ENCODE data around the gene MORF4L1. TPM values are rescaled to one million over a fixed set of nuclear protein-coding genes. Genes with fewer than 3 reads are reported as not detected.

The MORF4L1 gene
- total RNA-seq, 2 donors from 2014 or later, result 457 to 505 TPM

DNA sequence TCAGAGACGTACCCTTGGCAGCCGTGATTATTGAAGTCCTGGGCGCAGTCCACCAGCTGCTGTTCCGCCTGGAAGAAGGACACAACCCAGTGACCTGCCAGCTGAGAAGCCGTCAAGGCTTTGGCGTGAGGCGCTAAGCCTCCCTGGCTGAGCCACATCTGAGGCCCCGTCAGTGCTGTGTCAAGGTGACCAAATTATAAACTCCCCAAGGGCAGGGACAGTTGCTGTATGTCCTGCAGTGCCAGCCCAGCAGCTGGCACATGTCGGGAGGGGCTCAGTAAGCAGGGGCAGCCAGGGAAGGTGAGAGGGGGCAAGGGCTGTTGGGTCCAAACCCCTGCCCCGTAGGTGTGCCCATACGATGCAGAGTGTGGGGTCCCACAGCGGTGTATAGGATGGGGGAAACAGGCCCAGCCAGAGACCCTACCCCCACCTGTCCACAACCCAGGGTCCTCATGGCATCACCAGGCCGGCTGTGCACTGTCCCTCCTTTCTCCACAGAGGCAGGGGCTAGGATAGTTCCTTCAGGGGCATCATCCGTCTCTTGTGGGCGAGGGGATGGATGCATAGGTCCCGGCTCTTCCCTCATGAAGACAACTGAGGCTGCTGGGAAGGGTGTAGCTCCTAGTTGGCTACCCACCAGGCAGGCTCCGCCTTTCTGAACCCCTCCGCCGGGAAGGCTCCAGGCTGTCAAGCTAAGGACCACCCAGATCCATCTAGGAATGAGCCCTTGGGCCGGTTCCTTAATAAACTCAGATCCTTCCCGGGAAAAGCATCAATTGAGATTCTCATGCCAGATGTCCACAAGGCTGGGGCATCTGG, 59.0 kb downstream of the MORF4L1 start:
- Mint-ChIP-seq H3K4me1 (no peaks in the 10 kb centered on the region), H3K27ac (no peak overlapping the region), H3K27me3 (ENCODE audit: insufficient read depth) (no peaks in the 10 kb centered on the region), H3K9me3 (no peaks in the 10 kb centered on the region), H3K4me3 (no peak overlapping the region), H3K36me3 (ENCODE audit: low read depth) (peaks cover 24% of the 10 kb centered on the region)
- 91% methylated on average over 16 to 21 of the region's 21 CpGs for WGBS, 2 experiments (ENCODE audit: insufficient coverage in 1 of 2, insufficient read length in 1 of 2)
- H3K27ac ChIP-seq (ENCODE audit: low read depth, low read length), result no peak overlapping the region
- H3K4me1 ChIP-seq (ENCODE audit: control insufficient read depth, insufficient read depth, low read length), result no peaks in the 10 kb centered on the region
- peak; percentile 37 for DNase-seq
- H3K4me3 ChIP-seq (ENCODE audit: low read length), result no peak overlapping the region
- peaks cover 18% of the 10 kb centered on the region for H3K36me3 ChIP-seq (ENCODE audit: control insufficient read depth, insufficient read depth, low read length)
- no peaks in the 10 kb centered on the region for H3K9me3 ChIP-seq (ENCODE audit: control insufficient read depth, low read length)
- TF ChIP-seq, protein P1, sequence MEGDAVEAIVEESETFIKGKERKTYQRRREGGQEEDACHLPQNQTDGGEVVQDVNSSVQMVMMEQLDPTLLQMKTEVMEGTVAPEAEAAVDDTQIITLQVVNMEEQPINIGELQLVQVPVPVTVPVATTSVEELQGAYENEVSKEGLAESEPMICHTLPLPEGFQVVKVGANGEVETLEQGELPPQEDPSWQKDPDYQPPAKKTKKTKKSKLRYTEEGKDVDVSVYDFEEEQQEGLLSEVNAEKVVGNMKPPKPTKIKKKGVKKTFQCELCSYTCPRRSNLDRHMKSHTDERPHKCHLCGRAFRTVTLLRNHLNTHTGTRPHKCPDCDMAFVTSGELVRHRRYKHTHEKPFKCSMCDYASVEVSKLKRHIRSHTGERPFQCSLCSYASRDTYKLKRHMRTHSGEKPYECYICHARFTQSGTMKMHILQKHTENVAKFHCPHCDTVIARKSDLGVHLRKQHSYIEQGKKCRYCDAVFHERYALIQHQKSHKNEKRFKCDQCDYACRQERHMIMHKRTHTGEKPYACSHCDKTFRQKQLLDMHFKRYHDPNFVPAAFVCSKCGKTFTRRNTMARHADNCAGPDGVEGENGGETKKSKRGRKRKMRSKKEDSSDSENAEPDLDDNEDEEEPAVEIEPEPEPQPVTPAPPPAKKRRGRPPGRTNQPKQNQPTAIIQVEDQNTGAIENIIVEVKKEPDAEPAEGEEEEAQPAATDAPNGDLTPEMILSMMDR (conservative IDR thresholded peaks at IDR 0.05), result no peak
- H3K9ac ChIP-seq (ENCODE audit: extremely low read depth, low read length, poor library complexity, severe bottlenecking), result no peak overlapping the region
- no peaks in the 10 kb centered on the region for H3K27me3 ChIP-seq (ENCODE audit: control insufficient read depth, insufficient read depth, low read length, poor library complexity, severe bottlenecking)

DNA sequence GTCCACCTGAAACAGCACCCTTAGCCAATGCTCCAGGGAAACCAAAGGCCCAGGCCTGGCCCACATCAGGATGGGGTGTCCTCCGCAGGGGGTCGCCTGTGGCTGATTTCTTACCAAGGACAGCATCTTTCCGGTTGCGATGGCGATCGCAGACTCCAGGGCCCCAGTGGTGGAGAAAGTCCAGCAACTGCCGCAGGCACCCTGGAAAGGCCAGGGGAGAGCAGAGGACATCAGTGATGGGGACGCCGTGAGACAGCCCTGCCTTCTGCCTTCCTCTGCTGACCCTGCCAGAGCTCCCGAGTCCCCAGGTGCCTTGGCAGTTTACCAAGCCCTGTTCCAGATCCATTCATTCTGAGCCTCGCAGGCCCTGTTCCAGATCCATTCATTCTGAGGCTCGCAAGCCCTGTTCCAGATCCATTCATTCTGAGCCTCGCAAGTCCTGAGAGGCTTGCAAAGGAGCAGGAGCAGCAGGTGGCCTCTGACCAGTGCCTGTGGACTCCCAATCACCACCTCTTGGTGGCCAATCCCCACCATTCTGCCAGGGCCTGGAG, 59.6 kb downstream of the MORF4L1 start:
- H3K27ac ChIP-seq (ENCODE audit: low read depth, low read length), result no peak overlapping the region
- H3K4me3 ChIP-seq (ENCODE audit: low read length), result no peak overlapping the region
- H3K9ac ChIP-seq (ENCODE audit: extremely low read depth, low read length, poor library complexity, severe bottlenecking), result no peak overlapping the region
- Mint-ChIP-seq H3K9me3 (no peaks in the 10 kb centered on the region), H3K27me3 (ENCODE audit: insufficient read depth) (no peaks in the 10 kb centered on the region), H3K4me1 (no peaks in the 10 kb centered on the region), H3K4me3 (no peak overlapping the region), H3K27ac (no peak overlapping the region), H3K36me3 (ENCODE audit: low read depth) (peaks cover 17% of the 10 kb centered on the region)
- no peaks in the 10 kb centered on the region for H3K4me1 ChIP-seq (ENCODE audit: control insufficient read depth, insufficient read depth, low read length)
- peak; percentile 44 for DNase-seq
- H3K36me3 ChIP-seq (ENCODE audit: control insufficient read depth, insufficient read depth, low read length), result peaks cover 16% of the 10 kb centered on the region
- TF ChIP-seq, protein P1 (conservative IDR thresholded peaks at IDR 0.05), result no peak
- H3K9me3 ChIP-seq (ENCODE audit: control insufficient read depth, low read length), result no peaks in the 10 kb centered on the region
- 95% methylated on average over 13 of the region's 13 CpGs for WGBS, 2 experiments (ENCODE audit: insufficient coverage in 1 of 2, insufficient read length in 1 of 2)
- H3K27me3 ChIP-seq (ENCODE audit: control insufficient read depth, insufficient read depth, low read length, poor library complexity, severe bottlenecking), result no peaks in the 10 kb centered on the region

DNA sequence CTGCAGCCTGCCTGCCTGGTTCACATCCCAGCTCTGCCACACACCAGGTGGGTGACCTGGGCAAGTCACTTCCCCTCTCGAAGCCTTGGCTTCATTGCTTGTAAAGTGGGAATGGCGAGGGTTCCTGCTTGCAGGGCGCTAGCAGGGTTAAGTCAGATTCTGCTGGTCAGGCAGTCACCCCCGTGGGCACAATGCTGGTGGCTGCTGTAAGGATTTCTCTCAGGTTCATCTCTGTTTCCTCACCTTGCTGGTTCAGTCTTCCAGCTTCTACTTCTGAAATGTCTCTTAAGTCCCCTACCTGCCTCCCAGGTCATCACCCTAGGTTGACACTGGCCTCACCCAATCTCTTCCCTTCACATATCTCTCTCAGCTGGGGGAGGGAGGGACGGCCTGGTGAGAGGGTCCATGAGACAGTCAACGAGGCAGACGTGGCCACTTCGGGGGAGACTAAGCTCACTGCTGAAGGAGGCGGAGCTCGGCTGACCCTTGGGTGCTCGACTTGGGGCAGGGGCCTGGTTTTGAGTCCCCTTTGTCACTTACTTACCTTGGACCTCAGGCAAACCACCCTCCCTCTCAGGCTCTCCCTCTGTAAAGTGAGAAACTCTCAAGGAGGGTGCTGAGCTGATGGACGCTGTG, 60.6 kb downstream of the MORF4L1 start:
- H3K4me1 ChIP-seq (ENCODE audit: control insufficient read depth, insufficient read depth, low read length), result no peaks in the 10 kb centered on the region
- no peak overlapping the region for H3K27ac ChIP-seq (ENCODE audit: low read depth, low read length)
- H3K9me3 ChIP-seq (ENCODE audit: control insufficient read depth, low read length), result no peaks in the 10 kb centered on the region
- Mint-ChIP-seq H3K4me1 (no peaks in the 10 kb centered on the region), H3K4me3 (no peak overlapping the region), H3K9me3 (no peaks in the 10 kb centered on the region), H3K27me3 (ENCODE audit: insufficient read depth) (no peaks in the 10 kb centered on the region), H3K36me3 (ENCODE audit: low read depth) (peaks cover 10% of the 10 kb centered on the region), H3K27ac (no peak overlapping the region)
- 88 to 91% methylated on average over 11 to 12 of the region's 12 CpGs for WGBS, 2 experiments (ENCODE audit: insufficient coverage in 1 of 2, insufficient read length in 1 of 2)
- DNase-seq, result no peak
- H3K4me3 ChIP-seq (ENCODE audit: low read length), result no peak overlapping the region
- no peak overlapping the region for H3K9ac ChIP-seq (ENCODE audit: extremely low read depth, low read length, poor library complexity, severe bottlenecking)
- no peaks in the 10 kb centered on the region for H3K27me3 ChIP-seq (ENCODE audit: control insufficient read depth, insufficient read depth, low read length, poor library complexity, severe bottlenecking)
- peaks cover 18% of the 10 kb centered on the region for H3K36me3 ChIP-seq (ENCODE audit: control insufficient read depth, insufficient read depth, low read length)
- TF ChIP-seq, protein P1 (conservative IDR thresholded peaks at IDR 0.05), result no peak

Data from endodermal cell (in vitro differentiated cells).